NB4 (cell line): ENCODE measurements around the gene SOAT1.
"Not testable (repeated sequence)": the region's sequence is repeated elsewhere in the genome, so short reads cannot be mapped to it uniquely, and the experiment has no call there.

Source experiments
- DNase-seq: peaks from one replicate; pipeline ENCODE4 v3.0.0; 2010; ENCODE audit warnings: low read depth
- H3K4me3 ChIP-seq: one replicate; pipeline ENCODE4 v1.5.1; 2011; ENCODE audit warnings: mild to moderate bottlenecking, low read depth, low read length, moderate library complexity
- MYC ChIP-seq: IDR thresholded peaks from 2 replicates; pipeline ENCODE4 v1.6.1; 2011; ENCODE audit warnings: low read depth, low read length
- POLR2A ChIP-seq: IDR thresholded peaks from 2 replicates; pipeline ENCODE4 v1.6.1; 2011; ENCODE audit warnings: mild to moderate bottlenecking; ENCODE audit not compliant: insufficient read length; ENCODE audit errors: extremely low read depth
- TF ChIP-seq, protein P1 (sequence below): IDR thresholded peaks from 2 replicates; pipeline ENCODE4 v1.6.1; 2011; ENCODE audit warnings: low read depth, low read length
- TF ChIP-seq, protein P2 (sequence below): IDR thresholded peaks from one replicate; pipeline ENCODE4 v1.5.1; 2012; ENCODE audit warnings: low read depth, low read length

Gene SOAT1

DNA sequence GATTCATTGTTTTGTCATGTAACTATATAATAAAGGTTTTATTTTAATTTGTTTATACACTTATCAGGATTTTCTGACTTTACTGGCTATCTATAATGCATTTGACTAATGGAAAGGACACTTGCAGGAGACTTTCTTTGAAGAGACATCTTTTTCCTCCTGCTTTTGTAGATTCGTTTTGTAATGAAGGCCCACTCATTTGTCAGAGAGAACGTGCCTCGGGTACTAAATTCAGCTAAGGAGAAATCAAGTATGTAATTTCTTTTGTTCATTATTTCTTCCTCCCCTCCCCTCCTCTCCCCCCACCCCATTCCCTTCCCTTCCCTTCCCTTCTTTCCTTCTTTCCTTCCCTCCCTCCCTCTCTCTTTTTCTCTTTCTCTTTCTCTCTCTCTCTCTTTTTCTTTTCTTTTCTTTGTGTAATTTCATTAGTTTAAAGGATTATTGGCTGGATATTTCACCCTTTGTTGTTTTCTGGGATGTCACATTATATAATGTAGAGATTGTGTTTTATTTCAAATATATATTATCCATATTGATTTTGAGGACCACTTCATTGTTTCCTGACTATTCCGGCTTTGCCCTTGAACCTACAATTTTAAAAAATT lies 48.4 kb downstream of the SOAT1 start:
- H3K4me3 ChIP-seq: no peak overlapping the region
- no peak for DNase-seq
- no peak for TF ChIP-seq MYC
- TF ChIP-seq, protein P1, sequence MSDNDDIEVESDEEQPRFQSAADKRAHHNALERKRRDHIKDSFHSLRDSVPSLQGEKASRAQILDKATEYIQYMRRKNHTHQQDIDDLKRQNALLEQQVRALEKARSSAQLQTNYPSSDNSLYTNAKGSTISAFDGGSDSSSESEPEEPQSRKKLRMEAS: no peak
- TF ChIP-seq, protein P2, sequence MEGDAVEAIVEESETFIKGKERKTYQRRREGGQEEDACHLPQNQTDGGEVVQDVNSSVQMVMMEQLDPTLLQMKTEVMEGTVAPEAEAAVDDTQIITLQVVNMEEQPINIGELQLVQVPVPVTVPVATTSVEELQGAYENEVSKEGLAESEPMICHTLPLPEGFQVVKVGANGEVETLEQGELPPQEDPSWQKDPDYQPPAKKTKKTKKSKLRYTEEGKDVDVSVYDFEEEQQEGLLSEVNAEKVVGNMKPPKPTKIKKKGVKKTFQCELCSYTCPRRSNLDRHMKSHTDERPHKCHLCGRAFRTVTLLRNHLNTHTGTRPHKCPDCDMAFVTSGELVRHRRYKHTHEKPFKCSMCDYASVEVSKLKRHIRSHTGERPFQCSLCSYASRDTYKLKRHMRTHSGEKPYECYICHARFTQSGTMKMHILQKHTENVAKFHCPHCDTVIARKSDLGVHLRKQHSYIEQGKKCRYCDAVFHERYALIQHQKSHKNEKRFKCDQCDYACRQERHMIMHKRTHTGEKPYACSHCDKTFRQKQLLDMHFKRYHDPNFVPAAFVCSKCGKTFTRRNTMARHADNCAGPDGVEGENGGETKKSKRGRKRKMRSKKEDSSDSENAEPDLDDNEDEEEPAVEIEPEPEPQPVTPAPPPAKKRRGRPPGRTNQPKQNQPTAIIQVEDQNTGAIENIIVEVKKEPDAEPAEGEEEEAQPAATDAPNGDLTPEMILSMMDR: no peak

DNA sequence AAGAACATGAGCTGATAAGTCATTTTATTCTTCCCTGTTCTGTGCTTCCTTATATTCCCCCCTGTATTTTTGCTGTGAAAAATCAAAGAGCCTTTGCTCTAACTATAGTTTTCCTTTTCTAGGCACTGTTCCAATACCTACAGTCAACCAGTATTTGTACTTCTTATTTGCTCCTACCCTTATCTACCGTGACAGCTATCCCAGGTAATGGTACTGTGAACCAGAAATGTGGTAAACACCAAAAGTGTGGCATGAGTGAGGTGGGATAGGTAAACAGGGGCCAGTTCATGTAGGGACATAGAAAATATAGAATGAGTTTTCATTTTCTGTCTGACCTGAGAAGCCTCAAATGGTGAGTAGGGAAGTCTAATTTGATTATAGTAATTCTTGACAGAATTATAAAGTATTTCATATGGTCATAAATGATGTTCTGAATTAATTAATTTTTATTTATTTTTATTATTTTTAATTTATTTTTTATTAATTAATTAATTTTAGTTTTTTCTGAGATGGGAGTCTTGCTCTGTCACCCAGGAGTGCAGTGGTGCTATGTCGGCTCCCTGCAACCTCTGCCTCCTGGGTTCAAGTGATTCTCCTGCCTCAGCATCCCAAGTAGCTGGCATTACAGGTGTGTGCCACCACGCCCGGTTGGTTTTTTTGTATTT lies 49.3 kb downstream of the SOAT1 start:
- H3K4me3 ChIP-seq: no peak overlapping the region
- DNase-seq: no peak
- TF ChIP-seq, protein P1: no peak
- TF ChIP-seq, protein P2: no peak
- TF ChIP-seq POLR2A (no peak), MYC (no peak)

DNA sequence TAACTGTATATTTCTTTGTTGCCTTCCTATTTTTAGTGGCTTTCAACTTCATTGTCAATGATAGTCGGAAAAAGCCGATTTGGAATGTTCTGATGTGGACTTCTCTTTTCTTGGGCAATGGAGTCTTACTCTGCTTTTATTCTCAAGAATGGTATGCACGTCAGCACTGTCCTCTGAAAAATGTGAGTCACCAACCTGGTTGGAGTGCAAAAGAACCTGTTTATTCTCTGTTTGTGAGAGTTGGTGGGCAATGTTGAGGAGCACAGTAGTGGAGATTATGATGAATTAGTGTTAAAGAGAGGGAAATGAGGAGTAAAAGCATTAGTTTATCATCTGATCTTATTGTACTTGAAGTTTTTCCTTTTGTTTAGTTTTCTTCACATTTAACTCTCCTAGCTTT lies 57.7 kb downstream of the SOAT1 start:
- H3K4me3 ChIP-seq: no peak overlapping the region
- no peak for DNase-seq
- TF ChIP-seq POLR2A: no peak
- TF ChIP-seq, protein P2: no peak
- no peak for TF ChIP-seq MYC
- TF ChIP-seq, protein P1: no peak

DNA sequence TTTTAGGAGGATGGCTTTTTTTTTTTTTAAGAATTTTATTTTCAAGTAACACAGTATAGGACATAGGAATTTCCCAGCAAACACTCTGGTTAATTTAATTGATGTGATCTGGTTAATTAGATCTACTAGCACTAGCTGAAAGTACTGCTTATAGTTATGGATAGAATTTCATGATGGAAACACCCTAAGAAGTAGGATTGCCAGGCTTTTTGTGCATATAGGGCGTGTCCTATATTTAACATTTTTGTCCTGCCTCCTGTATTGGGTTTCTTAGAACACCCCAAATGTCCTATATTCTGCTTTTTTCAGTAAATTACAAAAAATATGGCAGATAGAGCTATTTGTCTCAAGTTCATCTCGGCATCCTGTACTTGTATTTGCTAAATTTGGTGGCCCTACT lies 58.6 kb downstream of the SOAT1 start:
- H3K4me3 ChIP-seq: no peak overlapping the region
- TF ChIP-seq POLR2A: no peak
- no peak for TF ChIP-seq MYC
- TF ChIP-seq, protein P1: no peak
- TF ChIP-seq, protein P2: no peak
- DNase-seq: no peak

DNA sequence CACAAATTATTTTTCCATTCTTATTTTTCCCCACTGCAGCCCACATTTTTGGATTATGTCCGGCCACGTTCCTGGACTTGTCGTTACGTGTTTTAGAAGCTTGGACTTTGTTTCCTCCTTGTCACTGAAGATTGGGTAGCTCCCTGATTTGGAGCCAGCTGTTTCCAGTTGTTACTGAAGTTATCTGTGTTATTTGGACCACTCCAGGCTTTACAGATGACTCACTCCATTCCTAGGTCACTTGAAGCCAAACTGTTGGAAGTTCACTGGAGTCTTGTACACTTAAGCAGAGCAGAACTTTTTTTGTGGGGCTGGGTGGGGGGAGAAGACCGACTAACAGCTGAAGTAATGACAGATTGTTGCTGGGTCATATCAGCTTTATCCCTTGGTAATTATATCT lies 59.9 kb downstream of the SOAT1 start:
- no peak overlapping the region for H3K4me3 ChIP-seq
- TF ChIP-seq MYC (no peak), POLR2A (no peak)
- TF ChIP-seq, protein P2: no peak
- TF ChIP-seq, protein P1: no peak
- no peak for DNase-seq

DNA sequence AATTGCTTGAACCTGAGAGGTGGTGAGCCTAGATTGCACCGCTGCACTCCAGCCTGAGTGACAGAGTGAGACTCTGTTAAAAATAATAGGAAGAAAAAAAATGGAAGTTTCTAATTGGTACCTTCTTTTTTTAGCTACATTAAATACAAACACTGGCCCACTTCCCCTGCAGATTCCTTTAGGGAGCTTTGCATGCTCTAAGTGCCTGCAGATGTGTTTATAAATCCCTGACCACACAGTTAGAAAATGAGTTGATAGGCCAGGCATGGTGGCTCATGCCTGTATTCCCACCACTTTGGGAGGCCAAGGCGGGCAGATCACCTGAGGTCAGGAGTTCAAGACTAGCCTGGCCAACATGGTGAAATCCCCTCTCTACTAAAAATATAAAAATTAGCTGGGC lies 68.0 kb downstream of the SOAT1 start:
- DNase-seq: not testable (repeated sequence)

More for the DNA sequence above, 68.0 kb downstream of the SOAT1 start:
- not testable (repeated sequence) for H3K4me3 ChIP-seq
